B cell (primary cell): ENCODE data around the gene FAM227A. TPM values are rescaled to one million over a fixed set of nuclear protein-coding genes. Genes with fewer than 3 reads are reported as not detected.

Source experiments
- ATAC-seq: fragments of 200-7000 bp; cut with Tn5 transposase; one replicate; pipeline ENCODE4 v1.10.0; 2021; ENCODE audit warnings: low read depth, mild to moderate bottlenecking, moderate number of reproducible peaks, moderate library complexity
- CTCF ChIA-PET: fragments of 350-600 bp; sonication (Branson Sonifier 250); formaldehyde crosslinking; loops from one replicate; lab custom pipeline; 2021; ENCODE audit warnings: antibody characterized with exemption, inconsistent platforms; lab: Charles Lee
- POLR2A ChIA-PET: fragments of 350-600 bp; sonication (Branson Sonifier 250); formaldehyde crosslinking; loops from one replicate; lab custom pipeline; 2021; ENCODE audit warnings: antibody characterized with exemption; lab: Charles Lee
- DNase-seq: peaks from one replicate; pipeline ENCODE4 v3.0.0; 2013
- H2AFZ ChIP-seq: 2 replicates; pipeline ENCODE4 v1.6.1; 2012; ENCODE audit warnings: mild to moderate bottlenecking, low read depth, low read length; ENCODE audit not compliant: insufficient read depth, poor library complexity, severe bottlenecking
- H3K27ac ChIP-seq, 2 donors: 1 replicate in 1 of 2; 2 replicates in 1 of 2; pipeline ENCODE4 v1.5.1; 2012 to 2013; ENCODE audit warnings: low read length in 2 of 2, mild to moderate bottlenecking in 2 of 2, moderate library complexity in 1 of 2
- H3K27me3 ChIP-seq, 4 experiments: fragments of 200-600 bp in 1 of 4; sonication (generic) in 1 of 4; replicated peaks in 1 of 4; 1 replicate in 2 of 4; 2 replicates in 2 of 4; pipeline versions ENCODE4 v1.6.1 to v1.7.0; 2013 to 2016; ENCODE audit warnings: low read length in 3 of 4, mild to moderate bottlenecking in 2 of 4, mixed read lengths in 1 of 4, moderate library complexity in 1 of 4; ENCODE audit not compliant: insufficient read depth in 4 of 4, control insufficient read depth in 3 of 4; ENCODE audit errors: control extremely low read depth in 1 of 4
- H3K36me3 ChIP-seq, 2 experiments: replicated peaks in 1 of 2; 1 replicate in 1 of 2; 2 replicates in 1 of 2; pipeline versions ENCODE4 v1.6.1 to v1.7.1; 2013; ENCODE audit warnings: low read length in 1 of 2; ENCODE audit not compliant: insufficient read depth in 2 of 2, control insufficient read depth in 1 of 2; ENCODE audit errors: control extremely low read depth in 1 of 2, extremely low read depth in 1 of 2
- H3K4me1 ChIP-seq, 2 donors: fragments of 200-600 bp in 1 of 2; sonication (generic) in 1 of 2; 1 replicate in 1 of 2; 2 replicates in 1 of 2; pipeline versions ENCODE4 v1.5.1 to v1.6.1; 2013 to 2017; ENCODE audit warnings: low read length in 2 of 2; ENCODE audit not compliant: control insufficient read depth in 2 of 2, insufficient read depth in 2 of 2
- H3K4me2 ChIP-seq: replicated peaks from 2 replicates; pipeline ENCODE3; 2012; ENCODE audit warnings: mild to moderate bottlenecking, low read depth, low read length; ENCODE audit not compliant: poor library complexity, severe bottlenecking
- H3K4me3 ChIP-seq, 5 experiments: fragments of 200-600 bp in 1 of 5; sonication (generic) in 1 of 5; 1 replicate in 3 of 5; 2 replicates in 2 of 5; pipeline versions ENCODE4 v1.5.1 to v1.7.0; 2011 to 2016; ENCODE audit warnings: low read length in 4 of 5, mild to moderate bottlenecking in 4 of 5, low read depth in 2 of 5, control low read depth in 1 of 5, moderate library complexity in 1 of 5; ENCODE audit not compliant: insufficient read depth in 1 of 5; ENCODE audit errors: control extremely low read depth in 1 of 5, extremely low read depth in 1 of 5
- H3K79me2 ChIP-seq: fragments of 200-600 bp; sonication (generic); one replicate; pipeline ENCODE4 v1.6.0; 2016; ENCODE audit warnings: low read length; ENCODE audit not compliant: control insufficient read depth, insufficient read depth
- H3K9ac ChIP-seq: fragments of 200-600 bp; sonication (generic); 2 replicates; pipeline ENCODE4 v1.6.1; 2017; ENCODE audit warnings: mild to moderate bottlenecking, low read length, moderate library complexity
- H3K9me3 ChIP-seq, 3 donors: one replicate each; pipeline versions ENCODE4 v1.6.1 to v1.7.1; 2013; ENCODE audit warnings: low read length in 2 of 3; ENCODE audit not compliant: control insufficient read depth in 2 of 3, insufficient read depth in 1 of 3; ENCODE audit errors: control extremely low read depth in 1 of 3
- H4K20me1 ChIP-seq: 2 replicates; pipeline ENCODE4 v1.6.0; 2012; ENCODE audit warnings: mild to moderate bottlenecking, low read length; ENCODE audit not compliant: insufficient read depth, control insufficient read depth, poor library complexity, severe bottlenecking
- H3K27ac Mint-ChIP-seq: one replicate; pipeline ENCODE4 v1.8.0; 2021; ENCODE audit warnings: mixed read lengths
- H3K27me3 Mint-ChIP-seq: one replicate; pipeline ENCODE4 v1.8.0; 2021; ENCODE audit warnings: mixed read lengths
- H3K4me1 Mint-ChIP-seq: one replicate; pipeline ENCODE4 v1.8.0; 2021; ENCODE audit warnings: mixed read lengths
- H3K4me3 Mint-ChIP-seq: one replicate; pipeline ENCODE4 v1.8.0; 2021; ENCODE audit warnings: mixed read lengths
- H3K9me3 Mint-ChIP-seq: one replicate; pipeline ENCODE4 v1.8.0; 2022; ENCODE audit warnings: mixed read lengths; ENCODE audit not compliant: insufficient read depth
- EZH2 ChIP-seq: IDR thresholded peaks from 2 replicates; pipeline ENCODE4 v1.6.1; 2012; ENCODE audit warnings: borderline replicate concordance, low read depth, mild to moderate bottlenecking, moderate library complexity, low read length; ENCODE audit not compliant: insufficient read depth, poor library complexity, severe bottlenecking
- WGBS: methylation state at CpG from one replicate; pipeline ENCODE4 v1.1.5; 2013; ENCODE audit warnings: missing lambda C conversion rate; ENCODE audit not compliant: insufficient coverage; 5-methylcytosine and 5-hydroxymethylcytosine counted together
- intact Hi-C: fragments of 100-400 bp; cut with micrococcal nuclease; formaldehyde crosslinking; loops from one replicate; pipeline ENCODE4 v1.10.0; 2022
- polyA plus RNA-seq: library from polyadenylated mRNA; depleted of rRNA; stranded (reverse); fragments of >200 nt; gene quantifications from 2 replicates; pipeline ENCODE4 v1.2.3, GENCODE V29; 2012
- total RNA-seq, 2 donors: library from RNA; stranded (reverse); fragments of 120-200 nt in 1 of 2; gene quantifications; 1 replicate in 1 of 2; 2 replicates in 1 of 2; pipeline versions ENCODE4 v1.2.3 to v1.2.4, GENCODE V29; 2013 to 2022
- TF ChIP-seq, protein P1 (sequence below): fragments of 200-600 bp; IDR thresholded peaks from one replicate; pipeline ENCODE4 v1.8.0; 2022; ENCODE audit warnings: antibody characterized with exemption, mild to moderate bottlenecking

FAM227A gene
- total and polyA plus RNA-seq, 2 donors (not counting 1 experiment from before 2014, with no cell fraction given) = 0.04 to 0.57 TPM

DNA sequence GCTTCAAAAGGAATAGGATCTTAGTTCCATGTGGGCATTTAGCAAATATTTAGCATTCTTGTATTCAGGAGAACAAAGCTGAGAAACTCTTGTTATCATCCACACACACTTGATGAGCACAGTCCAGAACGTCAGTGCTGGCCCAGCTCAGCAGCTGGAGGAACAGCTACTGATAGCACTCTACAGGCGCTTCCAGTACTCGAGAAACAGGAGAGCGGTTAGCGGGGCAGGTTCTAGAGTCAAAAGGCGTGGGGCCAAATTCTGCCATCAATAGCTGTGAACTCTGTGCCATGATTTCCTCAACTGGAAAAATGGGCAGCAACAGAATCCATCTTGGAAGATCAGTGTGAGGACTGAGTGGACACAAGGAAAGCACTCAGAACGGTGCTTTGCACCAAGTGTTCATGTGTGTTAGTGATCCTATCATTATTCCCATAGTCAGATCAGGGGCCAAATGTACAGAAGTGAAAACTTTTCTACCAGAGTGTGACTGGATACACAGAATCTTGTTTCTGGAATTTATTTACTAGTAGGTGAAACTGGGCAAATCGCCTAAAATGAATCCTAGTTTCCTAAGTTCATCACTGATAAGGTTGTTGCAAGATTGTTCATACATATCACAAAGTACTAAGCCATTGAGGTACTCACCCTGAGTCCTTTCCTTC lies 41.4 kb upstream of the FAM227A start:
- ATAC-seq = no peak
- no peak overlapping the region for H3K9ac ChIP-seq
- H4K20me1 ChIP-seq = no peaks in the 10 kb centered on the region
- no peaks in the 10 kb centered on the region for H3K27me3 ChIP-seq
- H3K4me2 ChIP-seq = peak overlapping the region; percentile 0
- H3K79me2 ChIP-seq = peaks cover 46% of the 10 kb centered on the region
- H3K9me3 Mint-ChIP-seq = no peaks in the 10 kb centered on the region
- H3K27ac ChIP-seq = peak overlapping the region in 1 of 2 donors; percentile 35
- intact Hi-C loops = no loop called here
- no peaks in the 10 kb centered on the region for H3K27me3 Mint-ChIP-seq
- H3K4me3 Mint-ChIP-seq = peak overlapping the region; percentile 94
- no peak overlapping the region for H2AFZ ChIP-seq
- WGBS = 95% methylated on average over 6 of the region's 8 CpGs
- H3K4me1 Mint-ChIP-seq = peaks cover 68% of the 10 kb centered on the region
- no peak for DNase-seq
- no peak overlapping the region for H3K4me3 ChIP-seq
- TF ChIP-seq, protein P1, sequence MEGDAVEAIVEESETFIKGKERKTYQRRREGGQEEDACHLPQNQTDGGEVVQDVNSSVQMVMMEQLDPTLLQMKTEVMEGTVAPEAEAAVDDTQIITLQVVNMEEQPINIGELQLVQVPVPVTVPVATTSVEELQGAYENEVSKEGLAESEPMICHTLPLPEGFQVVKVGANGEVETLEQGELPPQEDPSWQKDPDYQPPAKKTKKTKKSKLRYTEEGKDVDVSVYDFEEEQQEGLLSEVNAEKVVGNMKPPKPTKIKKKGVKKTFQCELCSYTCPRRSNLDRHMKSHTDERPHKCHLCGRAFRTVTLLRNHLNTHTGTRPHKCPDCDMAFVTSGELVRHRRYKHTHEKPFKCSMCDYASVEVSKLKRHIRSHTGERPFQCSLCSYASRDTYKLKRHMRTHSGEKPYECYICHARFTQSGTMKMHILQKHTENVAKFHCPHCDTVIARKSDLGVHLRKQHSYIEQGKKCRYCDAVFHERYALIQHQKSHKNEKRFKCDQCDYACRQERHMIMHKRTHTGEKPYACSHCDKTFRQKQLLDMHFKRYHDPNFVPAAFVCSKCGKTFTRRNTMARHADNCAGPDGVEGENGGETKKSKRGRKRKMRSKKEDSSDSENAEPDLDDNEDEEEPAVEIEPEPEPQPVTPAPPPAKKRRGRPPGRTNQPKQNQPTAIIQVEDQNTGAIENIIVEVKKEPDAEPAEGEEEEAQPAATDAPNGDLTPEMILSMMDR = no peak
- no peaks in the 10 kb centered on the region for H3K9me3 ChIP-seq
- peaks cover 25 to 38% of the 10 kb centered on the region in 2 donors for H3K4me1 ChIP-seq
- ChIA-PET CTCF (interaction anchor here (0.8 to 6.7 kb wide), 2 partner anchors 16 to 645 kb away, joined by 3 to 51 read pairs; partner anchors contain the start of gene TOMM22), POLR2A (no interaction called here)
- H3K36me3 ChIP-seq = peaks cover 0 to 3% of the 10 kb centered on the region in 2 experiments
- no peak overlapping the region for H3K27ac Mint-ChIP-seq

DNA sequence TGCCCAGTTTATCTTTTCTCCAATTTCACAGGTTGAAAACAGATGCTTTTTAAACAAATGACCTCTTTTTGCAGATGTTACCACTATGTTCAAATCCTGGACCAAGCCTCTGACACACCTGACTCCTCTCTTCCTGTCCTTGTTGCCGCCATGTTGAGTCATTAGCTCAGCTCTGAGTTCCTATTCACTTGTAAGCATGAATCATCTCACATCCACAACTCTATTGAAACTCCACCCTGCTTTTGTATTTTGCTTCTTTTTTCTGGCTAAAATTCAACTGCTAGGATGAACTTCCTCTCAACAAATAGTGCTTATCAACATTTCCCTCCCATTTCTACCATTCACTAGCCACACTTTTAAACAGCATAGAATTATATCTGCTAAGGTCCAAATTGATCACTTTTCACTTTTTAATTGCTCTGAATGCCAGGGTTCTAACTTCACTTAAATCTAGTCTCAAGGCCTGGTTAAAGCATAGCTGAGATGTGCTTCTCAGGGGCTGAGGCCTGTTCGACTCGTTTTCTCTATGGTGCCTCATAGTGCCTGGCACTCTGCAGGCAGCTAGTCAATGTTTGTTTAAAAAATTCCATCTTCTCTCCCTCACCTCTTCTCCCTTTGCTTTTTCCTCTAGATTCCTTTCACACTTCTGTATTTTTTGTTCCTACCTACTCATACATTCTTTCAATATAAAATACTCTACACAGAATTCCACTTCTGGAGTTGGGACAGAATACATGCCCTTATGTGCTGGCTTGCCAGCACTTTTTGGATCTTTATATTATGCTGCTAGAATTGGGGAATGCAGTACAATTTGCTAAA lies 40.6 kb upstream of the FAM227A start:
- Histone ChIP-seq H2AFZ (no peak overlapping the region), H3K4me2 (peak overlapping the region; percentile 0), H3K27ac (peak overlapping the region in 1 of 2 donors; percentile 20), H4K20me1 (peaks cover 3% of the 10 kb centered on the region), H3K36me3 (peaks cover 2 to 3% of the 10 kb centered on the region in 2 experiments), H3K4me3 (no peak overlapping the region), H3K9me3 (no peaks in the 10 kb centered on the region), H3K9ac (no peak overlapping the region), H3K27me3 (no peaks in the 10 kb centered on the region), H3K4me1 (peaks cover 23 to 36% of the 10 kb centered on the region in 2 donors), H3K79me2 (peaks cover 42% of the 10 kb centered on the region)
- Mint-ChIP-seq H3K4me1 (peaks cover 67% of the 10 kb centered on the region), H3K9me3 (no peaks in the 10 kb centered on the region), H3K4me3 (peak overlapping the region; percentile 40), H3K27me3 (no peaks in the 10 kb centered on the region), H3K27ac (peak overlapping the region; percentile 28)
- 90% methylated on average over 3 of the region's 3 CpGs for WGBS
- ChIA-PET CTCF (interaction anchor here (6.7 kb wide), 1 partner anchor 15 kb away, joined by 51 read pairs; the partner anchor contains the start of gene TOMM22), POLR2A (no interaction called here)
- intact Hi-C loops = no loop called here
- ATAC-seq (no peak), DNase-seq (no peak)
- TF ChIP-seq, protein P1 = no peak
- no peak for TF ChIP-seq EZH2
